HG03439 (cell line): ENCODE data around the gene MTUS2.

Experiments
- ATAC-seq: cut with Tn5 transposase; IDR thresholded peaks from one replicate; pipeline ENCODE4 v1.9.1; 2021; ENCODE audit warnings: mild to moderate bottlenecking, moderate library complexity; ENCODE audit not compliant: unreplicated experiment

Gene MTUS2

DNA sequence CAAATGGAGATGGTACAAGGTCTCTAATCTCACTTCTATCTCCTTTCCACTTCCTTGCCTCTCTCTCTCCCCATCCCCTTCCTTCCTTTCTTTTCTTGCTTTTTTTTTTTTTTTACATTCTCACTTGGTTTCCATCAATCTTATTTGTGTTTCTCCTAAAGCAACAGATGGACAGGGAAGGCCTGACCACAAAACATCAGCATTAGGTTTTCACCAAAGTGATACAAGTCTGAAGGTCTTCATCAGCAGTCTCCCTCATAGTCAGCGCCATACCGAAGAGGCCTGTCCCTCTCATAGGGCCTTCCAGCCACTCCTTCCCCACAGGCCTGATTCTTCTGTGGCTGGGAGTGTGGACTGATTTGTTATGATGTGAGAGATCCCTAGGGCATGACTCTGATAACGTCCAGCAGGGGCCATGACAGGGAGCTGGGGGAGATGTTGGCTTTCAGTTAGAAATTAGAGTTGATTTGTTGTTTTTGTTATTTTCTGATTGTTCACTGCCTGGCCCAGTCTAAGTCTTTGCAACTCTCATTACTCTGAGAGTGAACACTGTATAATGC is 616.7 kb downstream of the MTUS2 start:
- no peak for ATAC-seq

DNA sequence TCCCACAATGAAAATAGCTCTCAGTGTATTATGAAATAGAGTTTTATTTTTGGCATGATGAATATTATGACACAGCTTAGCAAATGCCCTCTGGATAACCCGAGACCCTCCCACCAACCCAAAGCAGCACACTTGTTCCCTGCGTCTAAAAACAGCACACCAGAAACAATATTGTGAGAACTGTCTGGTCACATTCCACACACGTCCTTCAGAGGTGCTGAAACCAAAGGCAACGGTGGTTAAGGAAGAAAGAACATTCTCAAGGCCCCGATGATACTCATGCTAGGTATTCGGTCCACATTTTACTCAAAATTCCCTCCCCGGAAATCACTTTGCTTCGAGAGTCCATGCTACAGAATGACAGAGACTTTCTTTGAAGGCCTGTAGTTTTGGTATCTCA is 618.6 kb downstream of the MTUS2 start:
- no peak for ATAC-seq

DNA sequence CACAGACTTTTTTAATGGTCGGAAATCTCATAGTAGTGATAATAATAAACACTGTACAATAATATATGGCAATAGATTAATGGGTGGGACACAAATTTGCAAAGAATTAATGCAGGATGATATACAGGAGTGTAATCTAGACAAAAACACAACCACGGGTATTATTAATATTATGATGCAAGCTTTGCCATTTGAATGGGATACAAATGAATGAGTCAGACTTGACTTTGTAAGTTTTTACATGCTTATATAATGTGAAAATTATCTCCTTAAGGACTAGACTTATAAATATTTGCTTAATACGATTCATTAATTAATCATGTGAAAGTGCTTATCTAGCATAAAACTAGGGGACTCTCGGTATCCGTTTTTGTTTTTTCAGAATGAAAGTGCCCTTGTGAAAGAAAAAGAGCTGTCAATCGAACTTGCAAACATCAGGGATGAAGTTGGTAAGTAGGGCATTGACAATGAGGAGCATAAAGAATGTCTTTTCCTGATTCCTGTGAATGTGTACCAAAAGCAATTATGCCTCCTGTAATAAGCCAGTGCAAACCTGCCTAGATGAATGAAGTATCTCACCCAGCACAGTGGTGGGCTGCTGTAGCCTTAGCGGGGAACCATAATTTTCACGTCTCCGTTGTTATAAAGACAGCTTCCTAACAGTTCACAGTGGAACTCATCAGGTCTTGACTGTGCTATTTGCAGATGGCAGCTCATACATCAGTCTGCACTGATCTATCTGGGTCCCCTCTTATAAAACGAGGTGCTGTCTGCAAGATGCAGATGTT is 619.7 kb downstream of the MTUS2 start:
- ATAC-seq: no peak

DNA sequence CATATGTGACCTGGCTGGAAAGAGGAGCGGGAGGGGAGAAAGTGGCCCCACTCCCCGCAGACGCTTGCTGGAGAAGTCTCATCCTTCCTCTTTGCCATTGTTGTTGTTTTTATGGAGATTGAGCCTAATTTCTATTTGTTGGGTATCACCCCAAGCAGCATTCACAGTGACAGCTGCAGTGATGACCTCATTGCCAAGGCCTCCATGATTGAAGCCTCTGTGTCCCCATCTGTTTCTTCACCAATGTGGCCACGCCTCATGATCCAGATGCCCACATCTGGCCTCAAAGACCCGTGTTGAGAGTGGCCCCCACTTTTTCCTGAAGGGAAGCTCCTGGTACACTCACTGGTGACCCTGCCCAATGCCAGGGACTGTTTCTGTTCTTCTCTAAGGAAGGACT is 621.2 kb downstream of the MTUS2 start:
- no peak for ATAC-seq

DNA sequence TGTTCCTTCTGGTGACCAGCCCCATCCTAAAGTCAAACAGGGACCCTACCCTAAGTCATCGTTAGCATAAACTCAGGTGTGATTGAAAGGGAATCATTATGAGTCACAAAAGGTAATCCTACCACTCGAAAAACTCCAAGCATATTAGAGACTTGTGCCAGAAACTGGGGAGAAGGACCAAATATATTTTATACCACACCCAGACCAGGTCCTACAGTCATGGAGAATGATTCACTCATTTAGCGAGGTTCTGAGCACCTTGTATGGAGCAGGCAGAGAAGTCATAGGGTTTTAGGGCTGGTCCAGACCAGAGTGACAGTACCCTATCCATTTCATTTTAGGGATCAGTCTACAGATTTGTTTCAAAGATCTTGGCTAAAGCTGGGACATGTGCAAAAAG is 625.9 kb downstream of the MTUS2 start:
- ATAC-seq: no peak

DNA sequence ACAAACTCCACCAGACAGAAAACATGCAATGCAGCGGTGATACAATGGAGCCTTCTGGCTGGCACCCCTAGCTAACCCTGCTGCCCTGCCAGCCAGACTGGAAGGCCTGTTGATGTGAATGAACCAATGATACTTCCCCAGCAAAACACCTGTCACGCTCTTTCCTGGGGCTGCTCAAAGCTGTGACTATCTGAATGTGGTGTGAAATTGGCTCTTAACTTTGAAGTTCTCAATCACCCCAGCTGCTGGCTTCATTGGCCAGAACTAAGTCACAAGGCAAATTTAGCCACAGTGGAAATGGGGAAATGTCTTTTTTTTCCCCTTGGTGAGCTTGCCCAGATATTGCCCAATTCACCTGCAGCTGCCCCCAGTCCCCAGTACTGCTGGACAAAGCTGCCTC is 628.0 kb downstream of the MTUS2 start:
- ATAC-seq: no peak

DNA sequence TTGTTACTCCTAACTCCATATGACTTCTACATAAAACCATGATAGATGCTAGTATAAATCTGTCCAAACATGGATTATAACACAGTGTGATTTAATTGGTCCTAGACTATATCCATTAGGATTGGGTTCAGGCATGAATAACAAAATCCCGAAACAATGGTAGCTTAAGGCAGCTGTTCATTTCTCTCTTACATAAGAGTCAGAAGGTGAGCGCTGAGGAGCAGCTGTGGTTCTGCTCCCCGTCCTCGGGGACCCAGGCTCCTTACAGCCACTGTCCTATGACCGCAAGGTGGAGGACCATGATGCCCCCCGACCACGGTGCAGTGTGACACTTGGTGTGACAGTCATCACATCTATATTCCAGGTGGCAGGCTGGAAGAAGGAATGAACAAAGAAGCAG is 629.6 kb downstream of the MTUS2 start:
- no peak for ATAC-seq

DNA sequence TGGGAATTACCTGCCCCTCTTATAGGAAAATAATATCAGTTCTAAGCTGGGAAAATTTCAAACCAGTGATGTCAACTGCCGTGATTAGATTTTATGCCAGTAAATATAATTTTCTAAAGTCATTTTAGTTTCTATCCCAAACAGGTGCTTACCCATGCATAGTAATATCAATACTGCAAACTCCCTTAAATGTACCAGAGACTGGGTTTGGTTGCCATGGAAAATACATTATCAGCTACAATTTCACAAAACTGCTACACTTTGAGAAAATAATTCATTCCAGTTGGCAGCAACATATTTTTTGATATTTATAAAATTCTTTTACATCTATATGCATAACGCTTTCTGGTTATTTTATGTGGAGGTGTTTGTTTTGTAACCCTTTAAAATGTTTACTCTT is 631.8 kb downstream of the MTUS2 start:
- no peak for ATAC-seq

DNA sequence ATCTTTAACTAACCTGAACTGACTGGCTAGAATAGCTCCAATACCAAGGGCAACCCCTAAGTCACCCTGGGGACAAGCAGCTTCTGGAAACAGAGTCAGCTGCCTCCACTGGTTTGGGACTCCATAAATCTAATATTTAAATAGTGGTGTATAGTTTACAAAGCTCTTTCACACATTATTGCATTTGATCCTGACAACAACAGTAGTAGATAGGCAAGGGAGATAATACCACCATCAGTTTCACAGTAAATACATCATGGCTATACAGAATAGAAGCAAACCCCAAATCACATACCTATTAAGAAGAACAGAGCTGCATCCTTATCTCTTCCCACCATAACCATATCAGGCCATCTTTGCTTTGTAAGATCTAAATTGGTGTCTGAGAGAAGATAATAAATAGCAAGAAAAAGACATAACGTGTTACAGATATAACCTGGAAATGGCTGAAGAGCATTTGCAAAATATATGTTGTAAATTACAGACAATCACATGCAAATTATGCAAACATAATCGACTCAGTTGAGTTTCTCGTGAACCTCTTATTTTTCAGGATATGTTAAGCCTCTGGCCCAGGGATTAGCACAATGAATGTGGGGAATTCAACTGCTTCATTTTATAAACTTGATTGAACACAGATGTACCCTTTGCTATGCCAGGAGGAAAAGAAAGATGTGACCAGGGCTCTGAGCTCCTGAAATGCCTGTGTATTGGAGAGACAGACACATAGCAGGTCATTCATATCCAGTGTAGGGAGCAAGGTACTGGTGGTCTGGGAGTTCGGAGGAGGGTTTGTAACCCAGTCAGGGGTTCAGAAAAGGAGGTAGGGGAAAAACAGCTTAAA is 632.9 kb downstream of the MTUS2 start:
- no peak for ATAC-seq

DNA sequence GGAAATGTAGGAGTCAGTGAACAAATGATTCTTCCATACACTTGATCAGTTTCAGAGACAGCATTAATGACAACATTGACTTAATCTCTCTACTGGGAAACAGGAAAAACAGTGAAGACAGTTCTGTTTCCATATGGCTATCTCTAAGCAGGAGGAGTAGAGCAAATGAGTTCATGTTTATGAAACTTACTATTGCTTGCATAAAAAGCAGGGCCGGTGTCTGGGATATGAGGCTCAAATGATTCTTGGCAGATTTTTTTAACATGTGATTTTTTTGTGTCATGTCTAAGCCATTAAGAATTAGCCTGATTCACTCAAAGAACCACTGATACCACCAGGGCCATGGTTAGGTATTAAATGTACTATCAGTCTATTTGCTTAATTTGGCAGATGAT is 633.5 kb downstream of the MTUS2 start:
- no peak for ATAC-seq

DNA sequence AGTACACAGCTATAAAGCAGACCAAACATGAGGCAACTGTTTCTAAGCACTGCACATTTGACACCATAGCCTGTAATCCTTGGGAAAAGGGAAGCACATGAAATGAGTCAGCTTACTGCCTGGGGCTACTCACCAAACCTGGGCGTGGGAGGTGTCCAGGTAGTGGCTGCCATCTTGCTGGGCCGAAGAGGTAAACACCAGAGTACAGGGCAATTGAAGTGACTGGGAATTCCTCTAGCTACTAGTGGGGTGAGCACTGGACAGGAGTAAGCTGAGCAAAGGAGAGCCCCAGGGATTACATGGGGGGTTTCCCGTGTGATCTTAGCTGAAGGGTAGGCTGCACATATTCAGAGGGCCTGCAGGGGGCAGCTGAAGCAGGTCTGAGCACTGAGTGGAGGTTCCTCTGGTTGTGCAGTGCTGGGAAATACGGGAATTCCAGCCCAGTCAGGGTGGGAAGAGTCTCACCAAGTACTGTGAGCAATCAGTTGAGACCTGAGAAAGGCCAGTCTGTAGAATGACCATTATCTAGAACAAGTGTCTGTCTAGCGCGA is 634.9 kb downstream of the MTUS2 start:
- ATAC-seq: no peak

DNA sequence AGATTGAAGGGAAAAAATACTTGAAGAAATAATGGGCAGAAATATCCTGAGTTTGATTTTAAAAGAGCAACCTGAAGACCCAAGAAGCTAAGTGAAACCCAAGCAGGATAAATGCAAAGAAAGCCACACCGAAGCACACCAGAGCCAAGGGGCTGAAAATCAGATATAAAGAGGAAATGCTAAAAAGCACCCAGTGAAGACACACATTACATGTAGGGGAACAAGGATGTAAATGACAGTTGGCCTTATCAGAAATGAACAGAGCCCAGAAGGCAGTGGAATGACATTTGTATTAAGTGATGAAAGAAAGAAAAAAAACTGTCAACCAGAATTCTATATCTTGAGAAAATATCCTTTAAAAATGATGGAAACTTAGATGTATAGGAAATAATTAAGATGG is 636.3 kb downstream of the MTUS2 start:
- no peak for ATAC-seq

DNA sequence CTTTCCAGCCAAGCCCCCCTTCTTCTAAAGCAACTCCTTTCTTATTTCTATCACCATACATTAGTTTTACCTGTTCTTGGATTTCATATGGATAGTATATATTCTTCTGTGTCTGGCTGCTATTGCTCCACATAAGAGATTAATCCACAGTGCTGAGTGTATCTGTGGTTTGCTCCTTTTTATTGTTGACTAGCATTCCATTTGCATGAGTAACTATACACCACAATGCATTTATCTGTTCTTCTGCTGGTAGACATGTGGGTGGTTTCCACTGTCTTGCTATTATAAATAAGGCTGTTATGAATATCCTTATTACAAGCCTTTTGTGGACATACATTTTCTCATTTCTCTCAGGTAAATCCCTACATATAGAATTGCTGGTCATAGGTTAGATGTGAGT is 637.2 kb downstream of the MTUS2 start:
- ATAC-seq: no peak

DNA sequence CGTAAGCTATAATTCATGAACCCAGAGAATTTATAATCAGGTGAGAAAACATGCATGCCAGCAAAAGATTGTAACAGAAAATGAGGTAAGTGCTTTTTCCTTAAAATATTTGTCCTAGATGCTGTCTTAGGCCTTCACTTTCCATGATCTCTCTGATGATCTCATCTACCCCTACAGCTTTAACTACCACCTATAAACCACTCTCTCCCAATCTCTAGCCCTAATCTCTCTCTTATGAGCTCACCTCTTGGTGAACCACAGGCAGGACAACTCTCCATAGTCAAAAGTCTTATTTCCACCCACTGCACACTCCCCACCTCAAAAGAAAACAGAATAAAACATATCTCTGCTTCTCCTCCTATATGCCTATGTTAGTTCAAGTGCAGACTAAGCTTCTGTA is 638.3 kb downstream of the MTUS2 start:
- ATAC-seq: no peak

DNA sequence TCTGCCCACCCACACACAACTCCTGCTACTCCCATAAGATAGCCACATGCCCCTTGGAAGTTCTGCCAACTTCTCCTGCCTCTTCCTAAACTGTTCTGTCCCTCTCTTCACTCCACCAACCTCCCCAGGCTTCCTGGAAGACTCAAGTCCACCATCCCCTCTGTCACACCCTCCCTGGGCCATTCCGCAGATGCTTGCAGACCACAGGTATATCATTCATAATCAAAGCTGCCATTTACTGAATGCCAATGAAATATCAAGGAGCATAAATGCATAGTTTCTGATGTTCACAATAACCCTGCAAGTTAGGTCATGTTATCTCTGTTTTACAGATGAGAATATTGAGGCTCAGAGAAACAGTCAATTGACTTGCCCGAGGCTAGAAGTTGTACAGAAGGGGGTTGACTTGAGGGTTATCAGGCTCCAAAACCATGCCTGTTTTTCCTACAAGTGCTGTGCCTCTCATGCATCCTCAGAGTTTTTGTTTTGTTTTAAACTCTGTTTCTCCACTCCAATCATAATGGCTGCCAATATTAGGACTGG is 639.7 kb downstream of the MTUS2 start:
- ATAC-seq: no peak

DNA sequence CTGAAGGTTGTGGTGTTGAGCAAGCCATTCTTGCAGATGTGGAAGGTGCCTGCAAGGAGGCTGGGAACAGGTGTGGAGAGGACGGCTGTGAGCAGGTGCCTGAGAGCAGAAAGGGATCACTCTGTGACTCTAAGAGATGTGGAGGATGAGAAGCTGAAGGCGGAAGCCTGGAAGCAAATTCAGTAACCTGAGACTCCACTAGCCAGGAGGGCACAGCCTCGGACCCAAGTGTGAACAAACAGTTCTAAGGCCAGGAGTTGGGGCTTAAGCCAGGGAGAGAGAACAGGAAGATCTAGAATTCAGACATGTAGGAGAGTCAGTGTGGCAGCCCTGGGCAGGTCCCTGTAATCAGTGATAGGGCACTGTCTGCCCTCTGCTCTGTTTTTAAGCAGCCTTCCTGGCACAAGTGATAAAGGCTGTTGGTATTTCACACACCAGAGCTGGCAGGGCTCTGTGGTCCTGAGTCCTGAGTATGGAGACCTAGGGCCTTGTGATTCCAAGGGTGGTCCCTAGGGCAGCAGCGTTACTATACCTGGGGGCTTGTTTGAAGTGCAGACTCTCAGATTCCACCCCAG is 644.1 kb downstream of the MTUS2 start:
- no peak for ATAC-seq

DNA sequence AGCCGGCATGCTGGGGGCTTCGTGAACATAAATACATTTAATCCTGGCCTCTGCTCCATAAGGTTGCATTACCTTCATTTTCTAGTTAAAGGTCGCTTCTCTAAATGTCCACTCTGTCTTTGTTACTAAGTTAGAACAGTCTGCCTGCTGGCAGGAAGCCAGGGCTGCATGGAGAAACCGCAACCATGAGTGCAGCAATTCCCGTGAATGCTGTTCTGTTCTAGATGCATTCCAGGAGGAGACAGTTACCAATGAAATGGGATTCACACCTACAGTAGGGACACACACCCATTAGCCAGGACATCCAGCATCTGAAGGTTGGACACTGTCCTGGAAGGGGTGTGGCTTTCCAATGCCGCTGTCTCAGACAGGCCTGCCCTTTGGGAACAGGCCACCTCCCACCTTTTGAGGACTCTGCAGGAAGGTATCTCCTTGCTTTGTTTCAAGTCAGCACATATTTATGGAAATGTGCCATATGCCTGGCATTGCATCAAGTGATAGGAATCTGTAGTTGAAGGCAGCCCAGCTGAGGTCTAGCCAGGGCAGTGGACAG is 645.7 kb downstream of the MTUS2 start:
- ATAC-seq: no peak

DNA sequence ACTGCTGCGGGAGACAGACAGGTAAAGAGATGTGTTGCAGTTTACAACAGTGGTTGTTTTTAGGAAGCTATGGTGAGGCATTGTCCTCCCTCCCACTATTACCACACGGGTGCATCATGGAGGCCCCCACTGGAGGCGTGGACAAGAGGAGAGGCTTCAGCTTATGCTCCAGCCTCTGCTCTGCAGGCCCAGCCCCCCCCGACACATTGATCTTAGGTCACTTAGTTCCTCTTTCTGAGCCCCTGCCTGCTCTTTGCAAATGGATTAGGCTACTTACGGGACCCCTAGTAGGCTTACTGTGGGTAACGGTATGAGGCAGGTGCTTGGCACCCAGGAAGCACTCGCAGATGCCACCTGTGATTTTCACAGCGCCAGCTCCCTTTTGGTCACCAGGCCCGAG is 651.4 kb downstream of the MTUS2 start:
- no peak for ATAC-seq

DNA sequence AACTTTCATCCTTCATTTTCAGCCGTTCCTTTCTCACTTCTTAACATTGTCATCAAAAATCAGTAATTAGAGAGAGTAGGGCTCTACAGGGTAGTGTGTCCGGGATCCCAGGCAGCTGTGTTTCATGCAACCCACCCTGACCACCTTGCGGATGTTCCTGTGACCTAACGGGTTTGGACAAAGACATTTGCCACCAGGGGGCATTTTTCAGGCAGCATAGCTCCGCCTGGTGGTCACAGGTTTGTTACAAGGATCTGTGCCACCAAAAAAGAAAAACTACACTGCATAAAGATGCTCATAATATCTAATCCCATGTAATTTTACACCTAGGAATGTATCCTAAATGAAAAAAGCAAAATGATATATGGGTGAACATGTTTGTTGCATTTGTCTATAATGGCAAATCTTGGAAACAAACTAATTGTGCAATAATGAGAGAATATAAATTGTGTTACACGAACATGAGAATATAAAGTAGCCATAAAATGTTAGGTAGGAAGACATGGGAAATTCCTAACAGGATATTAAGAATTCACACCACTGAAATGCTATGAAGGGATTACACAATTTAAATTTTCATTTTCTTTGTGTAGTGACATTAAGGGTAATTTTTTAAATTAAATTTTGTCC is 652.3 kb downstream of the MTUS2 start:
- ATAC-seq: peak; percentile 66

DNA sequence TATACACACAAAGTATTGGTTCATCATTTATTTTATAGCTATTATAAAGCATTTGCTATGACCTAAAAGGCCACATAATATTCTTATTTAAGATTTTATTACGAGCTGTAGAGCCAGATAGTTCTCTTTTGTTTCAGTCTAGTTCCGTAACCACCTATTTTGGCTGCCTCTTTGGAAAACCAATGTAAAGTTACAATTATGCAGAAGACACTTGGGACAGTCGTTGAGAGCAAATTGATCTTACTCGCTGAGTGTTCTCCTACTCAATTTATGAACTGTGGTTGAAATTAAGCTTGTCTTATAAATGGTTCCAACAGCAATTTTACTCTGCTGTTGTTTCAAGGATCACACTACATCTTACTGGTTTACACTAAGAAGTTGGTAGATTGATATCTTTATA is 653.0 kb downstream of the MTUS2 start:
- ATAC-seq: no peak
